Activated T-cell treated with anti-CD3 and anti-CD28 coated beads, Interleukin-2, amount 50 U/mL, for 24 hours (primary cell): ENCODE measurements around the gene ACAP3.

Experiments
- DNase-seq: peaks from one replicate; pipeline ENCODE4 v3.0.0-alpha.2; 2020
- H3K27ac Mint-ChIP-seq: 2 replicates; pipeline ENCODE4 v1.8.0; 2020; ENCODE audit warnings: mild to moderate bottlenecking, mixed read lengths
- H3K27me3 Mint-ChIP-seq: 2 replicates; pipeline ENCODE4 v1.8.0; 2020; ENCODE audit warnings: mixed read lengths
- H3K36me3 Mint-ChIP-seq: 2 replicates; pipeline ENCODE4 v1.8.0; 2020; ENCODE audit warnings: low read depth, mixed read lengths
- H3K4me1 Mint-ChIP-seq: 2 replicates; pipeline ENCODE4 v1.8.0; 2020; ENCODE audit warnings: low read depth, mixed read lengths
- H3K4me3 Mint-ChIP-seq: 2 replicates; pipeline ENCODE4 v1.8.0; 2020; ENCODE audit warnings: mild to moderate bottlenecking, moderate library complexity, mixed read lengths
- H3K9me3 Mint-ChIP-seq: 2 replicates; pipeline ENCODE4 v1.8.0; 2020; ENCODE audit warnings: mixed read lengths

The ACAP3 gene

DNA sequence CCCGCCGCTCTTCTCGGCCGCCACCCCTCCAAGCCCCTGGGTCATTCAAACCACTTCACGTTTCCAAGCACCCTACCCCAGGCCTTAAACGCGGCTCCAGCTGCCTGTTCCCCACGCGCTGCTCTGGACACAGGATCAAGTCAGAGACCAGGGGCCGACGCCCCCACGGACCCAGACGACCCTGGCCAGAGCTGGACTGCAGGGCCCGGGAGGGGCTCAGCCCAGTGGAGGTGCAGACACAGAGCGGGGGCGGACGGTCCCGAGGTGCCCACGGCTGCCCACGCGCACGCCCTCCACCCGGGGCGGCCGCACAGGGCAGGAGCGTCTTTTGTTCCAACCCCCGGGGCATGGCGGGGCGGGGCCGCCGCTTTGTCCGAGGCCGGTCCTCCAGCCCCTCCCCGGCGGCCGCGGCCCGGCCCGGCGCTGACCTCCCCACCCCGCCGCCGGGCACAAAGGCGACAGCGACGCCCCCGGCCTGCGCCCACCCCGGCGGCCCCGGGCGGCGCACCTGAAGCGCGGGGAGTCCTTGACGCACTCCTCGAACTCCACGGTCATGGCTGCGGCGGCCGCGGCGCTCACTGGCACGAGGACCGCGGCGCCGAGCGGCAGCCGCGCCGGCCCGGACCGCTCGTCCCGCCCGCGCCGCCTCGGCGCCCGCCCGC lies 338 bp downstream of the ACAP3 start:
- Mint-ChIP-seq H3K36me3 (peaks cover 34% of the 10 kb centered on the region), H3K27ac (peak overlapping the region; percentile 90), H3K27me3 (no peaks in the 10 kb centered on the region), H3K4me3 (peak overlapping the region; percentile 85), H3K9me3 (no peaks in the 10 kb centered on the region), H3K4me1 (peaks cover 33% of the 10 kb centered on the region)
- no peak for DNase-seq

GRCh38 chr1:1306661-1307260 lies 969 bp downstream of the ACAP3 start:
- Mint-ChIP-seq H3K27me3 (no peaks in the 10 kb centered on the region), H3K27ac (peak overlapping the region; percentile 90), H3K4me1 (peaks cover 33% of the 10 kb centered on the region)

GRCh38 chr1:1306070-1306660 lies 1.6 kb downstream of the ACAP3 start:
- H3K27me3 Mint-ChIP-seq: no peaks in the 10 kb centered on the region
- peaks cover 33% of the 10 kb centered on the region for H3K4me1 Mint-ChIP-seq
- no peak for DNase-seq
- no peaks in the 10 kb centered on the region for H3K9me3 Mint-ChIP-seq
- H3K27ac Mint-ChIP-seq: peak overlapping the region; percentile 90
- H3K36me3 Mint-ChIP-seq: peaks cover 24% of the 10 kb centered on the region
- peak overlapping the region; percentile 85 for H3K4me3 Mint-ChIP-seq

More at GRCh38 chr1:1306661-1307260, 969 bp downstream of the ACAP3 start:
- no peaks in the 10 kb centered on the region for H3K9me3 Mint-ChIP-seq
- H3K36me3 Mint-ChIP-seq: peaks cover 30% of the 10 kb centered on the region
- peak overlapping the region; percentile 85 for H3K4me3 Mint-ChIP-seq
- no peak for DNase-seq

- H3K36me3 Mint-ChIP-seq: peaks cover 19% of the 10 kb centered on the region
- H3K27ac Mint-ChIP-seq: peak overlapping the region; percentile 90
- H3K4me1 Mint-ChIP-seq: peaks cover 32% of the 10 kb centered on the region
- H3K27me3 Mint-ChIP-seq: no peaks in the 10 kb centered on the region
- DNase-seq: peak; percentile 82
- peak overlapping the region; percentile 85 for H3K4me3 Mint-ChIP-seq
- no peaks in the 10 kb centered on the region for H3K9me3 Mint-ChIP-seq
These were observed 2.2 kb downstream of the ACAP3 start for GRCh38 chr1:1305300-1306069.

DNA sequence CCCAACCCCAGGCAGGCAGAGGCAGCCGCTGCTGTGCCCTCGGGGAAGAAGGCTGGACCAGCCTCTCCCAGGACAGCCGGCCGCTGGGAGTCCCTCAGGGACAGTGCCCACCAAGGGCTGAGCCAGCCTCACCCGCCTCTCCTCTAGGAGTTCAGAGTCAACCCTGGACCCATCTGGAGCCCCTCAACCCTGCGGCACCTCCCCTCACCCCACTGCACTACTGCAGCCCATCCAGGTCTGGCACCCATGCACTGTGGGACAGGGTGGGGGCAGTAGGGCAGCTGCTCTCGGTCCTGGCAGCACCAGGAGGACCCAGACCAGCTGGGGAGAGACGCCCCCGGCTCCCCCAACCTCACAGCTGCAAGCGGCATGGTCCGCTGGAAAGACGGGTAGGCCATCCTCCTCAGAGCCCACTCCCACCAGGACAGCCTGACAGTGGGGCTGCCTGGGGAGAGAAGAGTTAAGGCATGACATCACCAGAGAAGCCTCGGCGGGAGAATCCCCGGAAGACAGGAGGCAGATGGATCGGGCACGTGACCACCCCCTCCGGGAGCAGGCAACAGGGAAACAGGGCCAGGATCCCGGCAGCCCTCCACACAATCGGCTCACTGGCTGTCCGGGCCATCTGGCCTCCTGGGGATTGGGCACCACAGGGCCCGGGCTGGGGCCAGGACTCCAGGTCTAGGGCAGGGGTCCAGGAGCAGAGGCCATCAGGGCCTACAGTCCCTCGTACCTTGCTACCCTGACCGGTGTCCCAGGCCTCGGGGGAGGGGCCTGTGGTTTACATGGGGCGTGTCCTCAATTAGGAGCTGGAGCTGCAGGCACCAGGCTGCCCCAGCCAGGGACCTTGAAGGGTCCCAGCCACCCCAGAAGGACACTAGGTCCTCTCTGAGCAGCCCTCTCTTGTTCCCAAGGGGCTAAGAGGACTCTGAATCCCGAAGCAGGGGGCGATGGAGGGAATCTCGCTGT lies 3.1 kb downstream of the ACAP3 start:
- peak overlapping the region; percentile 85 for H3K4me3 Mint-ChIP-seq
- H3K36me3 Mint-ChIP-seq: peaks cover 10% of the 10 kb centered on the region
- peak overlapping the region; percentile 57 for H3K27ac Mint-ChIP-seq
- no peaks in the 10 kb centered on the region for H3K9me3 Mint-ChIP-seq
- no peak for DNase-seq
- no peaks in the 10 kb centered on the region for H3K27me3 Mint-ChIP-seq
- H3K4me1 Mint-ChIP-seq: peaks cover 24% of the 10 kb centered on the region

DNA sequence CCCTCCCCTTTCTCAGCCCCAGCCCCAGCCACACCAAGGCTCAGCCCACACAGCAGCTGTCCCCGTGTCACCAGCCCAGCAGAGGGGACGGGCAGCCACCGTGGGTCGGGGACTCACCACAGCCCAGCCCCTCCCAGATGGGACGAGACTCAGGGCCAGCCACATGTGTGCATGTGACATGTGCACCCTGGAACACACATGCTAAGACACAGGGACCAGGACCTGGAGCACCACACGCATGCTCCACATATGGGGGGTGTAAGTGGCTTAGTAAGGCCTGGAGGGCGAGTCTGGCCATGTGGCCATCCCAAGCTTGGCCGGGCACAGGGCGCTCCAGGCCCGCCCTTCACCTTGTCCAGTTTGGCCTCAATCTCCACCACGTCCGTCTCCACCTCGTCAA lies 4.0 kb downstream of the ACAP3 start:
- H3K4me3 Mint-ChIP-seq: no peak overlapping the region
- H3K9me3 Mint-ChIP-seq: no peaks in the 10 kb centered on the region
- H3K4me1 Mint-ChIP-seq: peaks cover 22% of the 10 kb centered on the region
- H3K27ac Mint-ChIP-seq: peak overlapping the region; percentile 26
- no peak for DNase-seq
- H3K36me3 Mint-ChIP-seq: peaks cover 4% of the 10 kb centered on the region
- H3K27me3 Mint-ChIP-seq: no peaks in the 10 kb centered on the region

- Mint-ChIP-seq H3K27me3 (no peaks in the 10 kb centered on the region), H3K4me3 (no peak overlapping the region), H3K4me1 (peaks cover 22% of the 10 kb centered on the region), H3K9me3 (no peaks in the 10 kb centered on the region), H3K27ac (no peak overlapping the region), H3K36me3 (peaks cover 4% of the 10 kb centered on the region)
- DNase-seq: no peak
These were observed 4.7 kb downstream of the ACAP3 start for GRCh38 chr1:1302951-1303509.

GRCh38 chr1:1302006-1302430 lies 5.7 kb downstream of the ACAP3 start:
- no peak for DNase-seq
- Mint-ChIP-seq H3K27me3 (no peaks in the 10 kb centered on the region), H3K4me1 (peaks cover 20% of the 10 kb centered on the region), H3K27ac (no peak overlapping the region), H3K36me3 (peaks cover 5% of the 10 kb centered on the region), H3K4me3 (no peak overlapping the region), H3K9me3 (no peaks in the 10 kb centered on the region)

DNA sequence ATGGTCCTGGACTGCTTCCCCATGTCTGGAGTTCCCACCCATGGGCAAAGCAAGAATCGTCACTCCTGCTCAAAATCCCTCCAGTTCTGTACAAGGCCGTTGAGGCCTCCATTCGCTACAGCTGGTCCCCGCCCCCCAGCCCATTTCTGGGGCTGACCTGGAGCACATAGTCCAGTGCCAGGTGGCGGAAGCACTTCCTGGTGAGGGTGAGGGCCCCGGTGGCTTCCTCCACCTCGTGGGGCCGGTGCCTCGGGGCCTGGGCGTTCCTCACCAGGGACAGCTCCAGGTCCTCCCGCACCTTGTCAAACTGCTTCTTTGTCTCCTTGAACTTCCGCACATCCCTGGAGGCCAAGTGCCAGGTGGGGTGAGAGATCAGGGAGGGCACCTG lies 7.4 kb downstream of the ACAP3 start:
- Mint-ChIP-seq H3K36me3 (peaks cover 4% of the 10 kb centered on the region), H3K27me3 (no peaks in the 10 kb centered on the region), H3K27ac (no peak overlapping the region), H3K4me1 (peaks cover 6% of the 10 kb centered on the region), H3K9me3 (no peaks in the 10 kb centered on the region), H3K4me3 (no peak overlapping the region)
- DNase-seq: no peak

- no peak for DNase-seq
- Mint-ChIP-seq H3K4me3 (no peak overlapping the region), H3K36me3 (peaks cover 8% of the 10 kb centered on the region), H3K4me1 (peaks cover 4% of the 10 kb centered on the region), H3K9me3 (no peaks in the 10 kb centered on the region), H3K27me3 (no peaks in the 10 kb centered on the region), H3K27ac (no peak overlapping the region)
These were observed 7.9 kb downstream of the ACAP3 start for GRCh38 chr1:1299686-1300351.

- no peak for DNase-seq
- Mint-ChIP-seq H3K4me3 (no peak overlapping the region), H3K27me3 (no peaks in the 10 kb centered on the region), H3K36me3 (peaks cover 8% of the 10 kb centered on the region), H3K27ac (no peak overlapping the region), H3K9me3 (no peaks in the 10 kb centered on the region), H3K4me1 (no peaks in the 10 kb centered on the region)
These were observed 8.7 kb downstream of the ACAP3 start for GRCh38 chr1:1298861-1299685.

- Mint-ChIP-seq H3K27me3 (no peaks in the 10 kb centered on the region), H3K4me1 (no peaks in the 10 kb centered on the region), H3K27ac (no peak overlapping the region), H3K9me3 (no peaks in the 10 kb centered on the region), H3K36me3 (peaks cover 8% of the 10 kb centered on the region), H3K4me3 (no peak overlapping the region)
- no peak for DNase-seq
These were observed 9.8 kb downstream of the ACAP3 start for GRCh38 chr1:1297802-1298424.
